ENCODE measurements around the gene TNKS2. TPM values are rescaled to one million over a fixed set of nuclear protein-coding genes. Genes with fewer than 3 reads are reported as not detected.
"Not testable (repeated sequence)": the region's sequence is repeated elsewhere in the genome, so short reads cannot be mapped to it uniquely, and the experiment has no call there.

The TNKS2 gene
- total RNA-seq, 1 experiment from 2014 or later, result 32.1 TPM

DNA sequence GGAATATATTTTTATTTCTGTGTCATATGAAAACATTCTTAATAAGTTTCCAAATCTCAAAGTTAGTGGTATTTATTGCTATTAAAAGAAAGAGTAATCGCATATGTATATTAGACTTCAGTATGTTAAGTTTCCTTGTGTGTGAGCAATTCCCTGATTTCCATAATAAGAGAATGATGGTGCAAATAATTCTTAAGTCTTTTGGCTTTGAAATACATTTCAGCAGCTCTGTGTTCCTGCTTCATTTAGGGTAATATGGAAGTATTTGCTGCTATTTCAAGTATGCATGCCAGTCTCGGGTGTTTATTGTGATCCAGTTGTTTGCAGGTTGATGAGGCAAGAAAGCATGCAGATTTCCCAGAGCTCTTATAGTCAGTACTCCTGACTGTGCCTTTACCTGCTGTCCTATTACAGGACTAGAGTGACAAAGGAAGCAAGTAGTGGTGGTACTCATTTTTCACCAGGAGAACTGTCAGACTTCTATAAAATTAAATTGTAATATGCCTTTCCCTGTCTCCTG, 67.4 kb downstream of the TNKS2 start:
- no peak for DNase-seq (ENCODE audit: low spot score)

DNA sequence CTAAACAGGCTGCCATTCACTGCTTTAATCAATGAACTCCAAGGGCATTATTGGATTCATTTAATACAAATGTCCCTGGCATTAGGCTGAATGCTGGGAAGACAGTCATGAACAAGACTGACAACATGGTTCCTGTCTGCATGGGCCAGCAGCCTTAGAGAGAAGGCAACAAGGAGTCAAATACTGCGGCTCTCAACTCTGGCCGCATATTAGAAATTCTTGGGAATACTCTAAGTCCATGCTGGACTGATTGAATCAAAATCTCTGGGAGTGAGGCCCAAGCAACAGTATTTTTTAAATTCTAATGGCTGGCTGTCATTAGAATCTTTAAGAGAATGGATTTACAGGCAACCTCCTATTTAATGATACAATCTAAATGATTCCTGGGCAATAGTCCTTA, 76.9 kb downstream of the TNKS2 start:
- DNase-seq (ENCODE audit: low spot score), result no peak

DNA sequence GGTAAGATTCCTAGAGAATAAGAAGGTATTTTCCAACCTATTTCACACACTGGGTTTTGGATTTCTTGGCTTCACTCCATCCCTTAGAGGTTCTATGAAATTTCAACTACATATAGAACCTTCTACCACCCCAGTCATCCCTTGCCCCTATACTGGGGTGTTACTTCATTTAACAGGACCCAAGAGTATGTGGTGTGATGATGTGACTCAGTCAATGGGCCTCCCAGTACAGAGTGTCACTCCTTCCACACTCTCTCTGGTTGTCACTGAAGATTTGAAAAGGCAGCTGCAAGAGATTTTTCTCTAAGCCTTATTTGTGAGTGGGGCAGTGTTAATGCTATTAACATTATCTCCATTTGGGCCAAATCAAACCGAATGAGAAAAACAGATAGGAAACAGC, 77.6 kb downstream of the TNKS2 start:
- DNase-seq (ENCODE audit: low spot score), result no peak

DNA sequence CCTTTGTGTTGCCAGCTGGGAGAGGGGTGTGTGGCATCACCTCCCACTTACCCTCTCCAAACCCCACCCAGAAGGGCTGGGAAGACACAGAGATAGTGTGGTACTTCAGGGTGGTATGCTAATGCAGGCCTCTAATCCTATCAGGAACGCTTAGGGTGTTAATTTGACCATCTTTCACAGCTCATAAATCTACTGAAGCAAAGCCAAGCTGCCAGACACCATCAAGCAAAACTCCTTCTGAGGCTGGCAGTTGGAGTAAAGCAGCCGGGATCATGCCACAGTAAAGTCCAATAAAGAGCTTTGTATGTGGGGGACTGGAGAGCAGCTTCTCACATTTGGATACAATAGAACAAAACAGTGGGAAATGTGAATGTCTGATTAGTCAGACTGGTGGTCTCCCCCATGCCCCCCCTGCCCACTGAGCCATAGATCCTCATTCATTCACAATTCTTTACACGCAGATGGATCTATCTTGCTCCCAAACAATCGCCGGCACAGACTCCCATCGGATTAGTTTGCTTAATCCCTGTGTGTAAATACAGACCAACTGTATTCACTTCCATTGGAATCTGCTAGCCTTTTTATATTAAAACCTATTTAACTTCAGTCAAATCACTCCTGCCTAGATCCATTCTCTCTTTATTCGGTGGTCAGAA, 81.4 kb downstream of the TNKS2 start:
- DNase-seq (ENCODE audit: low spot score), result no peak

DNA sequence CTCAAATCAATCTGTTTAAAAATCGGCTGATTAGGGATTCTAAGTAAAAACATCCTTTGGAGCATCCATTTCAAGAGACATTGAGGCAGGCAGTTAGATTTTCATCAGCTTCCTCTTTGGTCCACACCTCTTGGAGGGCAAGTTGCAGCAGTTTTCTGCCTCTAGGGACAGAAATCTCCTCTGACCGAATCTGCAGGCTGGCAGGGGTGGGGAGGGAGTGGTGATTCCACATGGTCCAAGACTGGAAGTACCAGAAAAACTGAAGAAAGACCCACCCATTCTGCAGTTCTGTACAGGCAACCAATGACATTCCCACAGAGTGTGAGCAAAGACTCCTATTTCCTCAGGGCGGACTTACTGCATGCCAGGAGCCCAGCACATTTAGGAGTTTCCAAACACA, 82.1 kb downstream of the TNKS2 start:
- no peak for DNase-seq (ENCODE audit: low spot score)

DNA sequence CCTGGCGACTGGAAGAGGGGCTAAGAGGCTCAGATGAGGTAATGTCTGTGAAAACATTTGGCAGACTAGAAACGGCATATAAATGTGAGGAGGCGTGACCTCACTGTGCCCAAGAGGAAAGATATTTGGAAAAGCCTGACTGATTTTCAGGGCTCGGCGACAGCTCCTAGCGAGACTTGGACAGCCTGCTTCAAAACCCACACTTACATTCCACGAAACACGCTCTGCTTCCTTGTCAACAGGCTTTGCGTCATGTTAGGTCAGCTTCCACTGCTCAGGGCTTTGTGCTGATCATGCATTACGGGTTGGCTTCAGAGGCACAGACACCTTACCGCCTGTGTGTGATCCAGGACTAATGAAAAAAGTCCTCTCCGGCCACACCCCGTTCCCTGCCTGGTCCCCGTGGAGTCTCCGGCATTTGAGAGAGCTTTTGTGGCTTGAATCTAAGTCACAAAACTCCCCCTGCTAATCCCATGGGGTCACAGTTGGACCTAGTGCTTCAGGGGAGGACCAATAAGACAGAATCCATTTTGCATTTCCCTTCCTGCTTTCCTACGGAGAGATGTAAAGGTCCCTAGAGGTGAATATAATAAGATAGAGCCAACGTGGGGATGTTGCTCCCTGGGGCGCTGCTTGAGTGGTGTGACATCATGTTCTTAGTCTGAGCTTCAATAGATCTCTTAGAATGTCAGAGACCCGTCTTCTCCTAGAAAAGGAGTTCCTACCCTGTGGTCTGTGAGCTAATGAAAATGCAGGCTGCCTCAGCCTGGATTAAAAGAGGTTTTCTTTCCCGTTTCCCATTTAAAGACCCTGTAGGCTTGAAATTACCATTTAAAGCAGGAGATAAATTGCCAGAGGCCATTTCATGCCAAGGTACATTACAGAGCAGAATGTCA, 85.6 kb downstream of the TNKS2 start:
- no peak for DNase-seq (ENCODE audit: low spot score)

DNA sequence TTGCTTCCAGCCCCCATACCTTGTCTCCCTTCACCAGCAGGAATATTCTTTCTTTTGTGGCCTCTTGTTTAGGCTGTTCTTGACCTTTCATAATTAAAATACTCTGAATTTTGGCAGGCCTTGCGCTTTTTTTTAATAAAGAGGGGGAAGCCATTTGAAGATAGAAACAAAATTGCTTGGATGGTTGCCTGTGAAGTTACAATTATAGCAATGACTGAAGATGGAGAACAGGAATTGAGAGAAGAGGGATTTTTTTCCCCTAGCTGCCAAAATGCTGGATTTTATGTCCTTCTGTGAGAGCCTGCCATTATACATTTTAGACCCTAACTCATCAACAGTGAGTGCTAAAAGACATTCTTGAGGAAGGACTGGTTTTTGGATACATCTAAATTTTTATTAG, 86.3 kb downstream of the TNKS2 start:
- DNase-seq (ENCODE audit: low spot score), result no peak

DNA sequence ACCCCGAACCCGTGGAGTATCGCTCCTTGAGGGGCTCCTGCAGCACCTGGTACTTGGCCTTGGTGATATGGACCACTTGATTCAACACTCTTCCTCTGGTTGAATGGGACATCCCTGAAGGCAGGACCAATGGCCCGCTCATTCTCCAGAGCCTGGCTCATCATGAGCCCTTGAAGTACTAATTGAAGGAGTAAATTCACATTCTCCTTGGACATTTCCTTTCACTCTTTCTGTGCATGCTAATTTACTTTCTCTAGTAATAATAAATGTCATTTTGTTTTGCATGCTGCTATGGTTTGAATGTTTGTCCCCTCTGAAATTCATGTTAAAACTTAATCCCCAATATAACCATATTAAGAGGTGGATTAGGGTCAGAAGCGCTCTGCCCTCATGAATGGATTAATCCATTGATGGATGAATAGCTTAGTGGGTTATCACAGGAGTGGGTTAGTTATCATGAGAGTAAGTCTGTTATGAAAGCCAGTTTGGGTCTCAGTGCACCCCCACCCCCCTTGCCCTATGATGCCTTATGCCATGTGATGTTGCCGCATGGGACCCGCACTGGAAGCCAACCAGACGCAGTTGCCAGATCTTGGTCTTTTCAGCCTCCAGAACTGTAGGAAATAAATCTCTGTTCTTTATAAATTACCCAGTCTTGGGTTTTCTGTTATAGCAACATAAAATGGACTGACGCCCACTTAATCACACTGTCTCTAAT, 87.3 kb downstream of the TNKS2 start:
- no peak for DNase-seq (ENCODE audit: low spot score)

DNA sequence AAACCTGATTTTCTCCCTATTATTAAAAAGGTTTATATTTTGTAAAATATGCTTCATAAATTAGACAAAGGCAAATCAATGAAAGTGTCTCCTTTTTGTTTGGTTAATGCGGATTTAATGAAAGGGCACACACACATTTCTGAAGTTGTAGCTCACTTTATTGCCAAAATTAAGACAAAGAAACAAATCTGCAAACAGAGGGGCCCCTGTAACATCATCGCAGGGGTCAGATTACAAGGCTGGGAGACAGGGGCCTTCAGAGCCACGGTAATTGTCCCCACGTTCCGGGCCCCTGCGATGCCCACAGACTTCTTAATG, 88.7 kb downstream of the TNKS2 start:
- DNase-seq (ENCODE audit: low spot score), result no peak

DNA sequence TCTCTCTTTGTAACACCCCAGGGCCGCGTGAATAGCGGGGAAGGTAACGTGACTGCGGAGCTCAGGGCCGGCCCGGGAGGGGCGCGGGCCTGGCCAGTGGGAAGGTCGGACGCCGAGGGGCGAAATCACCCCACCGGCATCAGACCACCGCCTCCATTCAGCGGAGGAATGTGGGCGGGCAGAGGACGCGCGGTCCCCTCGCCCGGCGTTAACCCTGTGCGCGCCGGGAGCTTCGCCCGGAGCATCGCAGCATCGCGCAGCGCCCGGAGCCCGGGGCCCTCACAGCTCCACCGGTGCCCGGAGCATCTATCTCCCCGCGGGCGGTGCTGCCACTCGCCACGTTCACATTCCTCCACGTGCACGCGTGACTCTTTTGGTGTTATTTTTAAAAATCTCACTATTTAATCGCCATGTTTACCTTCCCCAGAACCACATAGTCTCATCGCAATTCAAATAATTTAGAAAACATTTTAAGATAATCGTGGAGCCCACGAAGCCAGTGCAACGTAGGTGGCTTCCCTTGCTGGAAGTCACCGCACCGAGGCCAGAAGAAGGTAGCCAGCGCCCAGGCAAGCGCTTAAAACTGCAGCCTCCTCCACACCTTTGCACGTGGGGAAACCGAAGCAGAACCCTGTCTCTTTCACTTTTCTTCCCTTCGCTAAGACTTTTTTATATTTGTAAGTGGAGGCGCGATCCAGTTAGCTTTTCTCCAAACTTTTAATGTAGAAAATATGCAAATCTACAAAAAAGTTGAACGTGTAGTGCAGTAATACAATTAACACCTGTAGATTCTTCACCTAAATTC, 89.2 kb downstream of the TNKS2 start:
- DNase-seq (ENCODE audit: low spot score), result no peak

DNA sequence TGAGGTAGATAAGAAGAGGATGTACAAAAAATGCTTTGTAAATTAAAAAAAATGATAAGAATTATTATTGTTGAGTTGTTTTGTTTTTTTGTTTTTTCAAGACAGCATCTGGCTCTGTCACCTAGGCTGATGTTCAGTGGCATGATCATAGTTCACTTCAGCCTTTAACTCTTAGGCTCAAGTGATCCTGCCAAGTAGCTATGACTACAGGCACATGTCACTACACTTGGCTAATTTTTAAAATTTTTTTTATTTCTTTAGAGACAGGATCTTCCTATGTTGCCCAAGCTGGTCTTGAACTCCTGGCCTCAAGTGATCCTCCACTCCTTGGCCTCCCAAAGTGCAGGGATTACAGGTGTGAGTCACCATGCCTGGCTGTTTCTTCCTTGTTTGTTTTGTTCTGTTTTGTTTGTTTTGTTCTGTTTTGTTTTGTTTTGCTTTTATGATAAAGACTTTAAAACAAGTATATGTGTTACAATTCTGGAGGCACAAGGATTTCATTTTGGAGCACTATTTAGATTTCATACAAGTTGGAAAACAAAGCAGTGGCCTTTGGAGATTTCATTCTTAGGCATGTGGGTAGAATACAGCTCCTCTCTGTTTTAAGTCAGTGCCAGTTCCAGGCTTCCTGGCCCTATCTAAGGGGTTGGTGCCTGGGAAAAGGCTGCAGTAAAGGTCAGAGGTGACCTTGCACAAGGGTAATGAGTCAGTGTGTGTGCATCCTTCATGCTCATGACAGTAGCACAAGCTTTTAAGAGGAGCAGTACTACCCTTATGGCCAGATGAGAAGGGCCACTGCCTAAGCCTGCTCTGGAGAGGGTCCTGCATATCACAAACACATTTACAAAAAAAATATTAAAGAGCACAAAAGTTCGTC, 93.1 kb downstream of the TNKS2 start:
- peak; percentile 42 for DNase-seq (ENCODE audit: low spot score)

DNA sequence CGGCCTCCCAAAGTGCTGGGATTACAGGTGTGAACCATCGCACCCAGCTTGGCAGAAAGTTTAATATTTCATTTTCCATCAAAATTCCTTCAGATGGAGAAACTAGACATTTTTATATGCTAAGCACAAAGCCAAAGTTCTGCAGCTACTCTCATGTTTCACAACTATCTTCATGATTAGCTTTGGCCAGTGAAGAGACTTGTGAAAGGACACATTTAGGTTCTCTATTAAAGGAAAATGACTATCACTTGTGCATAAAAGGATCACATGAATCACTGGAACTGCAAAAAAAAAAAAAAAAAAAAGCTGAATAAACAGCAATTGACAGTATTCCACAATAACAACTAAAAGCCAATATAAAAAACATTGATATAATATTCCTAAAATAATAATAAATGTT, 94.8 kb downstream of the TNKS2 start:
- DNase-seq (ENCODE audit: low spot score), result no peak

DNA sequence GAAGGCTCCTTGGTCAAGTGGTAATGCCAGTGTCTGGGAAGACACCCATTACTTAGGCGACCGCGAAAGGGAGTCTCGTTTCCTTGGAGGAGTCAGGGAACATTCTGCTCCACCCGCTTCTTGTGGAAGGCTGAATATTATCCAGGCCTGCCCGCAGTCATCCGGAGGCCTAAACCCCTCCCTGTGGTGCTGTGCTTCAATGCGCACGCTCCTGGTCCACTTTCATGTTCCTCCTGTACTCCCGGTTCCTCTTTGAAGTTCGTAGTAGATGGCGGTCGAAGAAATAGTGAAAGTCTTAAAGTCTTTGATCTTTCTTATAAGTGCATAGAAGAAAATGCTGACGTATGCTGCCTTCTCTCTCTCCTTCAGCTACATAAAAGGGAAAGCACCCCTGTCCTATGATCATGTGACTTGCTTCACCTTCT, 96.0 kb downstream of the TNKS2 start:
- not testable (repeated sequence) for DNase-seq (ENCODE audit: low spot score)

DNA sequence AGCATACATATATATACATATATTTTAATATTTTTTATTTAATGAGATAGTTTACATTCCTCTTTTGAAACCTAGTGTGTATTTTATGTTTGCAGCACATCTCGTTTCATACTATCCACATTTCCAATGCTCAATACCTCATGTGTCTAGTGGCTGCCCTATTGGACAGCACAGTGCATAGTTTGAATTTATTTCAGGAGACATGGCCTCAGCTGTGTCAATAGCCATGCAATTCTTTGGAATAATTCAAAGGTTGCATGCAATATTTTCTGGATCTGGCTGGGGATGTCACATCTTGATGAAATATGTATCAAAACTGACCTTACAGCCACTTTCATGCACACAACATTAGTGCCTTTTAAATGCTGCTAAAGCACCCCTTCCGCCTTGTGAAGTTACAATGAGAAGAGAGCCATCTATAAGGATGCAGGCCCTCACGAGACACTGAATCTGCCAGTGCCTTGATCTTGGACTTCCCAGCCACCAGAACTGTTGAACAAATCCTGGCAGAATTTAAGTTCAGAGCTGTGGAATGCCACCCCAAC, 98.1 kb downstream of the TNKS2 start:
- DNase-seq (ENCODE audit: low spot score), result no peak

DNA sequence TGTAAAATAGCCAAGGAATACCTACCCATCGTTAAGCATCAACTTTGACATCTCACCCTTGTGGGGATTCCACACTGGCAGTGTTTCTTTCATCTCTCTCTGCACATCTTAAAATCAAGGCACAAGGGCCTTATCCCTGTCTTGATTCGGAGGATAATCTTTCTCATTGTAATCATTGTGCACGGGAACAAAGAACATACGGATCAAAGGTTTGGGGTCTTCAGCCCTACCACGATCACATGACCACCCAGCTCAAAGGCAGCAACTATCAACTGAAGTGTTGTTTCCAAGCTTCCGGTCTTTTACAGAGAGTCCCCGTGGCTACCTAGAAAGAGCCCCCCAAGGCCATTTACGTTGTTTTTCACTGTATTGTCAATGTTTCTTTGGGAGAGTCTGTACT, 99.2 kb downstream of the TNKS2 start:
- no peak for DNase-seq (ENCODE audit: low spot score)

DNA sequence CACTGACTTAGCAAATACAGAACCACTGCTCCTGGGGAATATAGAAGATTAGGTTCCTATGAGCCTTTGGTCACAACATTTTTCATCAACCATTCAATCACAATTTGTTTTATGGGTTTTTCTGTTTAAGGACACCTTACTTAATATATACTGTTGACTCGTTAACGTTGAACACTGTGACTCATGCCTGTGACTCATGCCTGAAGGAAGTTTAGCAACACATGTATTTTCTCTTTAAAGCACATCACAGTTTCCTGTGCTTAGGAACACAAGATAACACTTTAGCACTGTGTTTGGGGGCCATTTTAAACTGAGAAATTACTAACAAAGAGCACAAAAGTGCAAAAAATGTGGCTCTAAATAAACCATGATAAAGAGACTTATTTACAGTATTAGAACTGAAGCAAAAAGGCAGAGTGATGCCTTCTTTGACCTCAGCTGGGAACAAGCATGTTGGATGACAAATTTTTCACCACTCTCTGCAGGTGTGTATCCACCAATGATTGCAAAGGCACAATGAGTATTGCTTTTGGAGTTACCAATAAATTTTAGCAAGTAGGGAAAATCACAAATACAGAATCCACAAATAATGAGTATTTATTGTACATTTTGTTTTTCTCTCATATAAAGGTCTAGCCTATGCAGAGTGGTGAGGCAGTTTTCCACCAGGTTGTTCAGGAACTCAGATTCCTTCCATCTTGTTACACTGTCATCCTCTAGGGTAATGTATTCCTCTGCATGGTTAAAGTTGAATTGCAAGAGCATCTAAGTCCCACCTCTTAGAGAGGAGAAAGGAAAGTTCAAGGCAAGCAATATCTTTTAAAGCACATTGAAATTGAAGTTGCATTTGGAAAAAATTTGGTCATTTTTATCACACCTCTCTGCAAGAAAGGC, 103.8 kb downstream of the TNKS2 start:
- peak; percentile 92 for DNase-seq (ENCODE audit: low spot score)

DNA sequence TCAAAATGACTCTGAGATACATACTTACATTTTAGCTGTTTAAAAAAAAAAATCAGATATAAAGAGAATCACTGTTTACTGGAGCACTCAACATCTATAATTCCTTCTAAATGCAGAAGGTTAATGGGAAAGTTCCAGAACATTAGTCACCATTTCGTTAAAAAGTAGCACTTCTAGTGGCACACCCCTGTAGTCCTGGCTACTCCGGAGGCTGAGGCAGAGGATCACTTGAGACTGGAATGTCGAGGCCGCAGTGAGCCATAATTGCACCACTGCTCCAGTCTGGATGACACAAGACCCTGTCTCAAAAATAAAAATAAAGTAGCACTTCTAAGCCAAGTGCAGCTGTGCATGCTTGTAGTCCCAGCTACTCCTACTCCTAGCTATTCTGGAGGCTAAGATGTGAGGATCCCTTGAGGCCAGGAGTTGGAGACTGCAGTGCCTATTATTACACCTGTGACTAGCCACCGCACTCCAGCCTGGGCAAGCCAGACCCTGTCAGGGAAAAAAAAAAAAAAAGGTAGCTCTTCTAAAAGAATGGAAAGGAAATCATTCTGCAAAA, 108.9 kb downstream of the TNKS2 start:
- no peak for DNase-seq (ENCODE audit: low spot score)

DNA sequence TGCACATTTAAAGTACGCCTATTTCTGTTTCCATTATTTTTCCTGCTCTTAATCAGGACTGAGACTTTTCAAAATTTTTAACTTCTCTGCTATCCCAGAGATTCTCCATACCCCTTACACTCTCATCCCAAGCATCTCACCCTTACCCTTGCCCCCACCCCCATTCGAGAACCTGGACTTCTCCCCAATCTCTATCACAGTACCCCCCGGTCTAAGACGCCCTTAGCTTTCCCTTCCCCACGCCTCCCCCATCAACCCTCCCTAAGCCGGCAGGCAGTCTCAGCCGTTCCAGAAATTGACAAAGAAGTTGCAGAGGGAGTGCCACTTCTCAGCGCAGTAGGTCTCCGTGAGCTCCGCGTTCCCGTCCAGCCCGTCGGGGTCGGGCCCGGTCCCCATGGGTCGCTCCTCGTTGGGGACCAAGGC, 109.7 kb downstream of the TNKS2 start:
- no peak for DNase-seq (ENCODE audit: low spot score)

All from A172 (cell line).